Measurements from ENCODE around the gene USP43. TPM values are rescaled to one million over a fixed set of nuclear protein-coding genes. Genes with fewer than 3 reads are reported as not detected.

Gene USP43
- polyA plus RNA-seq, 1 donor (not counting 4 experiments of a cell fraction or from before 2014, with no cell fraction given) = 2.2 TPM

DNA sequence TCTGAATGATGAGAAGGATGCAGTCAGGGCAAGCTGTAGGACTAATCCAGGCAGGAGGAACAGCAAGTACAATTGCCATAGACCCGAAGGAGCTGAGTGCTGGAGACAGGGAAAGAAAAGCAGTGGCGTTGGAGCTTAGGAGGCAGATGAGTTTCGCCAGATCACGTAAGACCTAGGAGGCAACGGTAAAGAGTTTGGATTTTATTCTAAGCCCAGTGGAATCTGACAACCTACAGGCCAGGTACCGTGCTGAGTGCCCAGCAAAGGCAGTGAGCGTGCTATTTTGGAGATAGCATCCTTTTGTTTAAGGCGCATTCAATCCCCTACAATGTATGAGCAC is 1.2 kb downstream of the USP43 start:
- H3K9ac ChIP-seq (ENCODE audit: control insufficient read depth, extremely low read depth, insufficient read depth, low read length) = peak overlapping the region; percentile 84
- H3K4me3 ChIP-seq (ENCODE audit: control insufficient read depth in 2 of 3, extremely low read depth in 1 of 3, insufficient read depth in 2 of 3, low read depth in 1 of 3, low read length in 3 of 3) = peak overlapping the region; percentile 73 to 87 (median 86)
- H3K27me3 ChIP-seq (ENCODE audit: control insufficient read depth, extremely low read depth, insufficient read depth, low read length) = no peaks in the 10 kb centered on the region
- H3K4me1 ChIP-seq (ENCODE audit: control insufficient read depth, extremely low read depth, insufficient read depth, low read length) = peaks cover 22% of the 10 kb centered on the region
- H3K9me1 ChIP-seq (ENCODE audit: control insufficient read depth, extremely low read depth, insufficient read depth, low read length) = no peaks in the 10 kb centered on the region
- FAIRE-seq (peak; percentile 55), DNase-seq (ENCODE audit: low read depth, low spot score) (no peak)
- H3K9me3 ChIP-seq (ENCODE audit: control insufficient read depth, low read depth, low read length) = no peaks in the 10 kb centered on the region
- H3K27ac ChIP-seq (ENCODE audit: control insufficient read depth, insufficient read depth, low read length) = peak overlapping the region; percentile 78
- no peaks in the 10 kb centered on the region for H3K36me3 ChIP-seq (ENCODE audit: control insufficient read depth in 2 of 2, extremely low read depth in 1 of 2, insufficient read depth in 2 of 2, low read length in 2 of 2)
- TF ChIP-seq EZH2 (IDR thresholded peaks at IDR 0.05; ENCODE audit: low read length) = no peak
- TF ChIP-seq, protein P1, sequence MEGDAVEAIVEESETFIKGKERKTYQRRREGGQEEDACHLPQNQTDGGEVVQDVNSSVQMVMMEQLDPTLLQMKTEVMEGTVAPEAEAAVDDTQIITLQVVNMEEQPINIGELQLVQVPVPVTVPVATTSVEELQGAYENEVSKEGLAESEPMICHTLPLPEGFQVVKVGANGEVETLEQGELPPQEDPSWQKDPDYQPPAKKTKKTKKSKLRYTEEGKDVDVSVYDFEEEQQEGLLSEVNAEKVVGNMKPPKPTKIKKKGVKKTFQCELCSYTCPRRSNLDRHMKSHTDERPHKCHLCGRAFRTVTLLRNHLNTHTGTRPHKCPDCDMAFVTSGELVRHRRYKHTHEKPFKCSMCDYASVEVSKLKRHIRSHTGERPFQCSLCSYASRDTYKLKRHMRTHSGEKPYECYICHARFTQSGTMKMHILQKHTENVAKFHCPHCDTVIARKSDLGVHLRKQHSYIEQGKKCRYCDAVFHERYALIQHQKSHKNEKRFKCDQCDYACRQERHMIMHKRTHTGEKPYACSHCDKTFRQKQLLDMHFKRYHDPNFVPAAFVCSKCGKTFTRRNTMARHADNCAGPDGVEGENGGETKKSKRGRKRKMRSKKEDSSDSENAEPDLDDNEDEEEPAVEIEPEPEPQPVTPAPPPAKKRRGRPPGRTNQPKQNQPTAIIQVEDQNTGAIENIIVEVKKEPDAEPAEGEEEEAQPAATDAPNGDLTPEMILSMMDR (optimal IDR thresholded peaks at IDR 0.05 in 1 of 3, IDR thresholded peaks at IDR 0.05 in 1 of 3, conservative IDR thresholded peaks at IDR 0.05 in 1 of 3; ENCODE audit: extremely low read depth in 1 of 3, insufficient read depth in 2 of 3, low read length in 3 of 3) = no peak
- no peaks in the 10 kb centered on the region for H4K20me1 ChIP-seq (ENCODE audit: control insufficient read depth, extremely low read depth, insufficient read depth, low read length)
- H3K79me2 ChIP-seq (ENCODE audit: control insufficient read depth, insufficient read depth, low read length) = peaks cover 33% of the 10 kb centered on the region
- dilution Hi-C loops (cut with MboI; ENCODE audit: extremely low pct_ligation_motif_present, low sequenced_read_pairs) = no loop called here
- no peak overlapping the region for H2AFZ ChIP-seq (ENCODE audit: control insufficient read depth, low read length)
- peak overlapping the region; percentile 75 for H3K4me2 ChIP-seq (ENCODE audit: control insufficient read depth, extremely low read depth, insufficient read depth, low read depth, low read length)

DNA sequence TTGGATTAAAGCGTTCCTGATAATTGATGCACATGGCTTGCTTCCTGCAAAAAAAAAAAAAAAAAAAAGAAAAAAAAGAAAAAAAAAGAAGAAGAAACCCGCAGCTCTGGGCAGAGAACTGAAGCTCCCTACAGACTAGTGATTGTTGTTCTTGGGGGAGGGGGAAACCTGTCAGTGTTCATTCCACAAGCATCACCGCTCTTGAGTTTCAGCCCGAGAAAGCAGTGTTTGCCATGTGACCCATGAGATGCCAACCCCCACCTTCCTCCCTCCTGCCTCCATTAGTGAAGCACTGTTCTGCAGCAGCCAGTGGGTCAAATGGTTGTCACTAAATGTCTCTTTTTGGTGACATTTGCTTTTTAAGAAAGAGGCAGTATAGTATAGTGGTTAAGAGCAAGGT is 1.7 kb downstream of the USP43 start:
- no peak for FAIRE-seq
- no peak overlapping the region for H3K9ac ChIP-seq (ENCODE audit: control insufficient read depth, extremely low read depth, insufficient read depth, low read length)

More for the DNA sequence above, 1.7 kb downstream of the USP43 start:
- Histone ChIP-seq H3K36me3 (ENCODE audit: control insufficient read depth in 2 of 2, extremely low read depth in 1 of 2, insufficient read depth in 2 of 2, low read length in 2 of 2) (no peaks in the 10 kb centered on the region), H3K79me2 (ENCODE audit: control insufficient read depth, insufficient read depth, low read length) (peaks cover 35% of the 10 kb centered on the region), H3K4me1 (ENCODE audit: control insufficient read depth, extremely low read depth, insufficient read depth, low read length) (peaks cover 22% of the 10 kb centered on the region), H3K9me3 (ENCODE audit: control insufficient read depth, low read depth, low read length) (no peaks in the 10 kb centered on the region), H3K27ac (ENCODE audit: control insufficient read depth, insufficient read depth, low read length) (peak overlapping the region; percentile 31), H3K4me3 (ENCODE audit: control insufficient read depth in 2 of 3, extremely low read depth in 1 of 3, insufficient read depth in 2 of 3, low read depth in 1 of 3, low read length in 3 of 3) (peak overlapping the region in 2 of 3 experiments; percentile 73 to 86), H2AFZ (ENCODE audit: control insufficient read depth, low read length) (no peak overlapping the region), H3K4me2 (ENCODE audit: control insufficient read depth, extremely low read depth, insufficient read depth, low read depth, low read length) (peak overlapping the region; percentile 75), H4K20me1 (ENCODE audit: control insufficient read depth, extremely low read depth, insufficient read depth, low read length) (no peaks in the 10 kb centered on the region), H3K27me3 (ENCODE audit: control insufficient read depth, extremely low read depth, insufficient read depth, low read length) (no peaks in the 10 kb centered on the region), H3K9me1 (ENCODE audit: control insufficient read depth, extremely low read depth, insufficient read depth, low read length) (no peaks in the 10 kb centered on the region)
- dilution Hi-C loops (cut with MboI; ENCODE audit: extremely low pct_ligation_motif_present, low sequenced_read_pairs) = no loop called here
- TF ChIP-seq, protein P1 (optimal IDR thresholded peaks at IDR 0.05 in 1 of 3, IDR thresholded peaks at IDR 0.05 in 1 of 3, conservative IDR thresholded peaks at IDR 0.05 in 1 of 3; ENCODE audit: extremely low read depth in 1 of 3, insufficient read depth in 2 of 3, low read length in 3 of 3) = no peak
- DNase-seq (ENCODE audit: low read depth, low spot score) = no peak

All from keratinocyte (primary cell).